Activated CD8-positive, alpha-beta T cell treated with anti-CD3 and anti-CD28 coated beads, Interleukin-2, amount 10 ng/mL, durations not matched to agents 7 days and 5 days (primary cell): Measurements from ENCODE around the gene FLOT1. TPM values are rescaled to one million over a fixed set of nuclear protein-coding genes. Genes with fewer than 3 reads are reported as not detected.
"Not testable (repeated sequence)": the region's sequence is repeated elsewhere in the genome, so short reads cannot be mapped to it uniquely, and the experiment has no call there.

ENCODE experiments used
- ATAC-seq: fragments of 150-1000 bp; cut with Tn5 transposase; one replicate; pipeline ENCODE4 v1.10.0; 2021; ENCODE audit warnings: moderate library complexity
- CTCF ChIA-PET: fragments of 350-600 bp; sonication (Branson Sonifier 250); formaldehyde crosslinking; loops from one replicate; lab custom pipeline; 2021; ENCODE audit warnings: antibody characterized with exemption; lab: Charles Lee
- POLR2A ChIA-PET: fragments of 350-600 bp; sonication (Branson Sonifier 250); formaldehyde crosslinking; loops from one replicate; lab custom pipeline; 2021; ENCODE audit warnings: antibody characterized with exemption; lab: Charles Lee
- DNase-seq: peaks from one replicate; pipeline ENCODE4 v3.0.0-alpha.2; 2020
- H3K27ac Mint-ChIP-seq: one replicate; pipeline ENCODE4 v1.8.0; 2021; ENCODE audit warnings: mild to moderate bottlenecking, mixed read lengths
- H3K27me3 Mint-ChIP-seq: one replicate; pipeline ENCODE4 v1.8.0; 2021; ENCODE audit warnings: low read depth, mixed read lengths
- H3K36me3 Mint-ChIP-seq: one replicate; pipeline ENCODE4 v1.8.0; 2021; ENCODE audit warnings: low read depth, mixed read lengths
- H3K4me1 Mint-ChIP-seq: one replicate; pipeline ENCODE4 v1.8.0; 2021; ENCODE audit warnings: low read depth, mixed read lengths
- H3K4me3 Mint-ChIP-seq: one replicate; pipeline ENCODE4 v1.8.0; 2021; ENCODE audit warnings: mild to moderate bottlenecking, mixed read lengths
- H3K9me3 Mint-ChIP-seq: one replicate; pipeline ENCODE4 v1.8.0; 2022; ENCODE audit warnings: mixed read lengths; ENCODE audit not compliant: insufficient read depth
- total RNA-seq, 2 experiments: library from RNA; stranded (reverse); gene quantifications; one replicate each; pipeline ENCODE4 v1.2.3, GENCODE V29; 2021

FLOT1 gene
- total RNA-seq, 2 experiments from 2014 or later = 314 to 317 TPM

DNA sequence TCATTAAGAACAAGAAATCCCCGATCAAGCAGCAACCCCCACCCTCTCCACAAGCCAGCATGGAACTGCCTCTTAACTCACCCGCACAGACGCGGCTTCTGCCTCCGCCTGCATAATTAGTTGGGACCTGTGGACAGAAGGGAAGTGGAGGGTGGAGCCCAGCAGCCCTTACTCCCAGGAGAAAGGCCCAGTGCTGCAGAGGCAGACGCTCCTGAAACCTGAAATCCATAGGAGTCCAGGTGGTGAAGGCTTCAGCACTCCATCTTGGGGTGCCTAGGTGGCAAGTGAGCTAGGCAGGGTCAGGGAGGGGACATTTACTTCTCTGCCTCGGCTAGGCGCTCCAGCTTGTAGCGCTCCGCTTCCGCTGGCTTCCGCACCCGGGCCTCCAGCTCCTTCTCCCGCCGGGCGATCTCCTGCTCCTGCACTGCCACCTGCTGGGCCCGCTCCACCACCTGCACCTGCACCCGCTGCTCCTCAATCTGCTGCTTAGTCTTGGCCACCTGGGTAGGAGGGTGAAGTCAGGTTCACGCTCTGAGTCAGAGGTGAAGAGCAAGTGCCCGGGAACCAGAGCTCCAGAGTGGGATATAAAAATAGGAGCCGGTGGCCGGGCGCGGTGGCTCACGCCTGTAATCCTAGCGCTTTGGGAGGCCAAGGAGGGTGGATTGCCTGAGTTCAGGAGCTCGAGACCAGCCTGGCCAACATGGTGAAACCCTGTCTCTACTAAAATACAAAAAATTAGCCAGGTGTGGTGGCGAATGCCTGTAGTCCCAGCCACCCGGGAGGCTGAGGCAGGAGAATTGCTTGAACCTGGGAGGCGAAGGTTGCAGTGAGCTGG is 11.7 kb downstream of the FLOT1 start:
- ChIA-PET POLR2A (interaction anchor here (0.7 to 4.3 kb wide), 10 partner anchors 8 to 115 kb away, joined by 3 to 32 read pairs (median 4); partner anchors contain the start of genes IER3, MRPS18B and PPP1R10), CTCF (interaction anchor here (0.6 to 25.4 kb wide), 62 partner anchors 9 to 356 kb away, joined by 3 to 686 read pairs (median 5); partner anchors contain the start of genes ATAT1, DHX16, FLOT1 and MDC1)
- Mint-ChIP-seq H3K27ac (peak overlapping the region; percentile 70), H3K27me3 (no peaks in the 10 kb centered on the region), H3K9me3 (no peaks in the 10 kb centered on the region), H3K4me1 (peaks cover 61% of the 10 kb centered on the region), H3K36me3 (peaks cover 80% of the 10 kb centered on the region), H3K4me3 (peak overlapping the region; percentile 44)
- ATAC-seq = peak; percentile 95
- peak; percentile 92 for DNase-seq

DNA sequence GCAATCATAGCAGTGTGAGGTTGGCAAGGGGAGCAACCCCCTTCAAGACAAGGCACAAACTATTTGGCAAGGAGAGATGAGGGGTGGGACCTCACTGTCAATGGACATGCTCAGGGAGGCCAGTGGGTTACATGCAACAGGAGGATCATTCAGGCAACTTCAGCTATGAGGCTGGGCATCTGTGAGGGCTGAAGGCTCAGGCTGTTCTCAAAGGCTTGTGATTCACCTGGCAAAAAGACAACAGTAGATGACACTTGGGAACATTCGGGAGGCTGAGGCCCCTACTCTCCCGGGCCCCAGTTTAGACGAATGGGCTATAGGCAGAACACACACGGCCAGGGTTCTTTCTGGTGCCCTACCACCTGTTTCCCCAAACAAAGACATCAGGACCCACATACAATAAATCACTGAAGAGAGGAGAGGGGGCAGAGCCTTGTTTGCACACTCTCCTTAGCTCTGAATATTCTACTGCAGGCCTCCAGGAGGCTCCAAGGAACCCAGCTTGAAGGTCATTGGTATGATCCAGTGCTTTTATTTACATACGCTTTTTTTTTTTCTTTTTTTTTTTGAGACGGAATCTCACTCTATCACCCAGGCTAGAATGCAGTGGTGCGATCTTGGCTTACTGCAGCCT is 14.4 kb downstream of the FLOT1 start:
- Mint-ChIP-seq H3K9me3 (no peaks in the 10 kb centered on the region), H3K36me3 (peaks cover 86% of the 10 kb centered on the region), H3K4me3 (no peak overlapping the region), H3K27ac (peak overlapping the region; percentile 46), H3K4me1 (peaks cover 68% of the 10 kb centered on the region), H3K27me3 (no peaks in the 10 kb centered on the region)
- CTCF ChIA-PET = interaction anchor here (0.6 to 25.4 kb wide), 8 partner anchors 10 to 186 kb away, joined by 3 to 686 read pairs (median 4); partner anchors contain the start of genes DHX16, FLOT1 and MDC1
- ATAC-seq (no peak), DNase-seq (no peak)
- POLR2A ChIA-PET = interaction anchor here (0.6 to 12.8 kb wide), 5 partner anchors 9 to 129 kb away, joined by 3 to 343 read pairs (median 17); partner anchors contain the start of gene MDC1

DNA sequence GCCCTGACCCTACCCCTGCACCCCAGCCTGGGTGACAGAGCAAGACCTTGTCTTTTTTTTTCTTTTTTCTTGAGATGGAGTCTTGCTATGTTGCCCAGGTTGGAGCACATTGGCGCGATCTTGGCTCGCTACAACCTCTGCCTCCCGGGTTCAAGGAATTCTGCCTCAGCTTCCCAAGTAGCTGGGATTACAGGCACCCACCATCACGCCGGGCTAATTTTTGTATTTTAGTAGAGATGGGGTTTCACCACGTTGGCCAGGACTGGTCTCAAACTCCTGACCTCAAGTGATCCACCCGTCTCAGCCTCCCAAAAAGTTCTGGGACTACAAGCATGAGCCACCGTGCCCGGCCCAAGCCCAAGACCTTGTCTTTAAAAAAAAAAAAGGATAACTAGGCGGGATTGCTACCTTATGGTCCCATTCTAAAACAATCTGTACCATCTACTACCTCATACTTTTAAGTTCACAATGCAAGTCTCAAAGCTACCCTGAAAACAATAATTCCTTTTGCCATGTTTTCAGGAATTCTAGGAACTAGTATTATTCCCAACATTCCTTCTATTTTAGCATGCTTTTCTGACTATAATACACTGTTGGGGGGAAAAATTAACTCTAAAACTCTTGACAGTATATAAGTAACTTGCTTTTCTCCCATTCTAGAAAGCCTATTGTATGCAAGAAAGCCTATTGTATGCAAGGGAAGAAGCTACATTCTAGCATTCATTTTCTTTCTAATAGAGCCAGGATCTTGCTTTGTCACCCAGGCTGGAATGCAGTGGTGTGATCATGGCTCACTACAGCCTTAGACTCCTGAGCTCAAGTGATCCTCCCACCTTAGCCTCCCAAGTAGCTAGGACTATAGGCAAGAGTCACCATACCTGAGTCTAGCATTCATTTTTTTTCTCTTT is 15.7 kb downstream of the FLOT1 start:
- DNase-seq = no peak
- Mint-ChIP-seq H3K27ac (peak overlapping the region; percentile 15), H3K4me1 (peaks cover 60% of the 10 kb centered on the region), H3K36me3 (peaks cover 87% of the 10 kb centered on the region), H3K27me3 (no peaks in the 10 kb centered on the region), H3K4me3 (no peak overlapping the region), H3K9me3 (no peaks in the 10 kb centered on the region)
- ATAC-seq = no peak
- POLR2A ChIA-PET = interaction anchor here (0.6 to 12.8 kb wide), 14 partner anchors 7 to 156 kb away, joined by 3 to 343 read pairs (median 3); partner anchors contain the start of genes ABCF1 and MDC1
- CTCF ChIA-PET = interaction anchor here (1.4 to 25.4 kb wide), 3 partner anchors 11 to 129 kb away, joined by 4 to 686 read pairs (median 6); partner anchors contain the start of gene DHX16

DNA sequence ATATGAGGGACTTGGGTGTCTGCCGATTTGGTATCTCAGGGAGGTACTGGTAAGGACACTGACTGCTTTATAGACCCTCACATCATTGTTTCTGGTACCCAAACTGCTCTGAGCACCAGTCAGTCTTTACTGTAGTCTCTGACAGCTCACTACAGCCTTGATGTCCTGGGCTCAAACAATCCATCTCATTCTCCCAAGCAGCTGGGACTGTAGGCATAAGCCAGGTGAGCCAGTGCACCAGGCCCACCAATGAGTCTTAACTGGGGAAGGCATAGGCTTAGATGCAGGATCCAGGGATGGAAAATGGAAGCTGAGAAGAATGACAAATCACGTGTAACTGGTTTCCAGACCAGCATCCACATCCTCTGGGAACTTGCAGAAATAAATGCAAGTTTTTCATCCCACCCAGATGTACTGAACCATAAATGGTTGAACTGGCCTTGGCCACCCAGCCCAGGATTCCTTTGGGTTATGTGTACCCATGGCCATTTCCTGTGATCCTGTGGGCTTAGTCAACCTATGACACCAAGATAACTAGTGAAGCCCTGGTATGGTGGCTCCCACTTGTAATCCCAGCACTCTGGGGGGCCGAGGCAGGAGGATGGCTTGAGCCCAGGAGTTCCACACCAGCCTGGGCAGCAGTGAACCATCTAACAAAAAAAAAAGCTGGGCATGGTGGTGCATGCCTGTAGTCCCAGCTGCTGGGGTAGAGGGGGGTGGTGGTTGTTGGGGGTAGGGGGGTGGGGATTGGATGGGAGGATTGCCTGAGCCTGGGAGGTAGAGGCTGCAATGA is 16.6 kb downstream of the FLOT1 start:
- CTCF ChIA-PET = interaction anchor here (1.4 to 25.4 kb wide), 4 partner anchors 12 to 128 kb away, joined by 3 to 686 read pairs (median 18); partner anchors contain the start of genes DHX16 and MRPS18B
- ATAC-seq = no peak
- Mint-ChIP-seq H3K4me3 (peak overlapping the region; percentile 25), H3K9me3 (no peaks in the 10 kb centered on the region), H3K4me1 (peaks cover 53% of the 10 kb centered on the region), H3K36me3 (peaks cover 90% of the 10 kb centered on the region), H3K27ac (peak overlapping the region; percentile 77), H3K27me3 (no peaks in the 10 kb centered on the region)
- POLR2A ChIA-PET = interaction anchor here (0.6 to 12.8 kb wide), 11 partner anchors 8 to 110 kb away, joined by 3 to 343 read pairs (median 4); partner anchors contain the start of gene FLOT1
- DNase-seq = no peak

DNA sequence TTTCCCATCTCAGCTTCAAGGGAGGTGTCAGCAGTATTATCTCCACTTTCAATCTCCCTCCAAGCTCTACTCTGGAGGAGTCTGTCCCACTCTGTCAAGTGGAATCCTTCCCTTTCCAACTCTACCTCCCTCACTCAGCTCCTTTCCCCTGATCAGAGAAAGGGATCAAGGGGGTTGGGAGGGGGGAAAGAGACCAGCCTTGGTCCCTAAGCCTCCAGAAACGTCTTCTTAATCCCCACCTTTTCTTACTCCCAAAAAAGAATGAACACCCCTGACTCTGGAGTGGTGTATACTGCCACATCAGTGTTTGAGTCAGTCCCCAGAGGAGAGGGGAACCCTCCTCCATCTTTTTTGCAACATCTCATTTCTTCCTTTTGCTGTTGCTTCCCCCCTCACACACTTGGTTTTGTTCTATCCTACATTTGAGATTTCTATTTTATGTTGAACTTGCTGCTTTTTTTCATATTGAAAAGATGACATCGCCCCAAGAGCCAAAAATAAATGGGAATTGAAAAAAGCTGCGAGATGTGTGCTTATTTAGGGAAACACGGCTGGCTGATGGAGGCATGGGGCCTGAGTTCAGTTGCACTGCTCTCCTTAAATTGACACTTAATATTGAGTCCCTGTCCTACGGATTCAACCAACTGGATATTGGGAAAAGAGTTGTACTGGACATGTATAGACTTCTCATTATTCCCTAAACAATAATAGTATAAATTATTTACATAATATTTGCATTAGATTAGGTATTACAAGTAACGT is 17.4 kb downstream of the FLOT1 start:
- ChIA-PET POLR2A (interaction anchor here (0.6 to 12.8 kb wide), 9 partner anchors 8 to 128 kb away, joined by 3 to 343 read pairs (median 5); partner anchors contain the start of gene FLOT1), CTCF (interaction anchor here (0.6 to 25.4 kb wide), 6 partner anchors 13 to 362 kb away, joined by 3 to 686 read pairs (median 12); partner anchors contain the start of genes DHX16 and MRPS18B)
- DNase-seq (no peak), ATAC-seq (no peak)
- H3K27me3 Mint-ChIP-seq = no peaks in the 10 kb centered on the region
- peak overlapping the region; percentile 71 for H3K27ac Mint-ChIP-seq
- H3K9me3 Mint-ChIP-seq = no peaks in the 10 kb centered on the region
- H3K36me3 Mint-ChIP-seq = peaks cover 90% of the 10 kb centered on the region
- peak overlapping the region; percentile 98 for H3K4me3 Mint-ChIP-seq
- peaks cover 45% of the 10 kb centered on the region for H3K4me1 Mint-ChIP-seq

DNA sequence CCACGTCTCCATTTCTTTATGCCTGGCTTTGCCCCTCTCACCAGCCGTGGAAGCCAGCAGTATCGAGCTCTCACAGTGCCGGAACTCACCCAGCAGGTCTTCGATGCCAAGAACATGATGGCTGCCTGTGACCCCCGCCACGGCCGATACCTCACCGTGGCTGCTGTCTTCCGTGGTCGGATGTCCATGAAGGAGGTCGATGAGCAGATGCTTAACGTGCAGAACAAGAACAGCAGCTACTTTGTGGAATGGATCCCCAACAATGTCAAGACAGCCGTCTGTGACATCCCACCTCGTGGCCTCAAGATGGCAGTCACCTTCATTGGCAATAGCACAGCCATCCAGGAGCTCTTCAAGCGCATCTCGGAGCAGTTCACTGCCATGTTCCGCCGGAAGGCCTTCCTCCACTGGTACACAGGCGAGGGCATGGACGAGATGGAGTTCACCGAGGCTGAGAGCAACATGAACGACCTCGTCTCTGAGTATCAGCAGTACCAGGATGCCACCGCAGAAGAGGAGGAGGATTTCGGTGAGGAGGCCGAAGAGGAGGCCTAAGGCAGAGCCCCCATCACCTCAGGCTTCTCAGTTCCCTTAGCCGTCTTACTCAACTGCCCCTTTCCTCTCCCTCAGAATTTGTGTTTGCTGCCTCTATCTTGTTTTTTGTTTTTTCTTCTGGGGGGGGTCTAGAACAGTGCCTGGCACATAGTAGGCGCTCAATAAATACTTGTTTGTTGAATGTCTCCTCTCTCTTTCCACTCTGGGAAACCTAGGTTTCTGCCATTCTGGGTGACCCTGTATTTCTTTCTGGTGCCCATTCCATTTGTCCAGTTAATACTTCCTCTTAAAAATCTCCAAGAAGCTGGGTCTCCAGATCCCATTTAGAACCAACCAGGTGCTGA is 18.4 kb downstream of the FLOT1 start:
- not testable (repeated sequence) for H3K27me3 Mint-ChIP-seq, DNase-seq, ATAC-seq, H3K9me3 Mint-ChIP-seq
- H3K4me1 Mint-ChIP-seq = peaks cover 46% of the 10 kb centered on the region
- H3K36me3 Mint-ChIP-seq = peaks cover 82% of the 10 kb centered on the region
- H3K4me3 Mint-ChIP-seq = peak overlapping the region; percentile 98
- ChIA-PET CTCF (interaction anchor here (0.6 to 25.4 kb wide), 10 partner anchors 14 to 363 kb away, joined by 3 to 686 read pairs (median 4); partner anchors contain the start of genes DHX16 and MRPS18B), POLR2A (interaction anchor here (0.6 to 12.8 kb wide), 5 partner anchors 9 to 127 kb away, joined by 3 to 343 read pairs (median 7); no protein-coding TSS in a partner anchor)
- H3K27ac Mint-ChIP-seq = peak overlapping the region; percentile 97

DNA sequence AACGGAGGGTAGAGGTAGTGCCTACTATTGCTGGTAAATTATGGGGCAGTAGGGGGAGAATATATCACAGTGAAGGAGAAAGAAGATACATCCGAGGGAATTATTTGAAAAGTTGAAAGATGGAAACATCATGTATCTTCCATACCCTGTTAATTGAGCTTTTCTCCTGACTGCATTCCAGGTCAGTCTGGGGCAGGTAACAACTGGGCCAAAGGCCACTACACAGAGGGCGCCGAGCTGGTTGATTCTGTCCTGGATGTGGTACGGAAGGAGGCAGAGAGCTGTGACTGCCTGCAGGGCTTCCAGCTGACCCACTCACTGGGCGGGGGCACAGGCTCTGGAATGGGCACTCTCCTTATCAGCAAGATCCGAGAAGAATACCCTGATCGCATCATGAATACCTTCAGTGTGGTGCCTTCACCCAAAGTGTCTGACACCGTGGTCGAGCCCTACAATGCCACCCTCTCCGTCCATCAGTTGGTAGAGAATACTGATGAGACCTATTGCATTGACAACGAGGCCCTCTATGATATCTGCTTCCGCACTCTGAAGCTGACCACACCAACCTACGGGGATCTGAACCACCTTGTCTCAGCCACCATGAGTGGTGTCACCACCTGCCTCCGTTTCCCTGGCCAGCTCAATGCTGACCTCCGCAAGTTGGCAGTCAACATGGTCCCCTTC is 19.2 kb downstream of the FLOT1 start:
- not testable (repeated sequence) for H3K27me3 Mint-ChIP-seq, DNase-seq, H3K9me3 Mint-ChIP-seq, ATAC-seq
- CTCF ChIA-PET = interaction anchor here (0.7 to 25.4 kb wide), 23 partner anchors 8 to 364 kb away, joined by 3 to 686 read pairs (median 5); partner anchors contain the start of genes ATAT1 and DHX16
- Mint-ChIP-seq H3K4me1 (peaks cover 54% of the 10 kb centered on the region), H3K4me3 (peak overlapping the region; percentile 98), H3K27ac (peak overlapping the region; percentile 97), H3K36me3 (peaks cover 80% of the 10 kb centered on the region)
- POLR2A ChIA-PET = interaction anchor here (0.6 to 12.8 kb wide), 11 partner anchors 8 to 109 kb away, joined by 3 to 343 read pairs (median 6); partner anchors contain the start of gene NRM
